CD8-positive, alpha-beta memory T cell (primary cell): ENCODE data around the gene ABCC8. TPM values are rescaled to one million over a fixed set of nuclear protein-coding genes. Genes with fewer than 3 reads are reported as not detected.

Experiments used
- CTCF ChIA-PET: fragments of 350-600 bp; sonication (Branson Sonifier 250); formaldehyde crosslinking; loops from one replicate; lab custom pipeline; 2021; ENCODE audit warnings: antibody characterized with exemption; lab: Charles Lee
- POLR2A ChIA-PET: fragments of 350-600 bp; sonication (Branson Sonifier 250); formaldehyde crosslinking; loops from one replicate; lab custom pipeline; 2021; ENCODE audit warnings: antibody characterized with exemption; lab: Charles Lee
- DNase-seq, 5 donors: peaks; one replicate each; pipeline versions ENCODE4 v3.0.0 to v3.0.0-alpha.2; 2020 to 2022; ENCODE audit warnings: mixed read lengths in 1 of 5
- H3K27ac ChIP-seq: one replicate; pipeline ENCODE4 v1.7.0; 2013; ENCODE audit warnings: low read depth, mild to moderate bottlenecking, low read length, moderate library complexity
- H3K27me3 ChIP-seq: 2 replicates; pipeline ENCODE4 v1.7.0; 2013; ENCODE audit warnings: low read length, mild to moderate bottlenecking; ENCODE audit not compliant: insufficient read depth, poor library complexity, severe bottlenecking
- H3K36me3 ChIP-seq: 2 replicates; pipeline ENCODE4 v1.7.0; 2013; ENCODE audit warnings: mild to moderate bottlenecking, low read length, moderate library complexity; ENCODE audit not compliant: insufficient read depth
- H3K4me1 ChIP-seq: 2 replicates; pipeline ENCODE4 v1.7.0; 2013; ENCODE audit warnings: mild to moderate bottlenecking, low read length, moderate library complexity; ENCODE audit not compliant: insufficient read depth
- H3K4me3 ChIP-seq: 2 replicates; pipeline ENCODE4 v1.7.0; 2013; ENCODE audit warnings: mild to moderate bottlenecking, low read length
- H3K9me3 ChIP-seq: 2 replicates; pipeline ENCODE4 v1.7.0; 2013; ENCODE audit warnings: mild to moderate bottlenecking, low read length
- H3K27ac Mint-ChIP-seq, 8 donors: one replicate each; pipeline ENCODE4 v1.8.0; 2020 to 2021; ENCODE audit warnings: mixed read lengths in 8 of 8, mild to moderate bottlenecking in 6 of 8, inconsistent platforms in 3 of 8, moderate library complexity in 3 of 8
- H3K27me3 Mint-ChIP-seq, 2 donors: one replicate each; pipeline ENCODE4 v1.8.0; 2020 to 2021; ENCODE audit warnings: mixed read lengths in 2 of 2, mild to moderate bottlenecking in 1 of 2, moderate library complexity in 1 of 2
- H3K36me3 Mint-ChIP-seq, 3 donors: one replicate each; pipeline ENCODE4 v1.8.0; 2020 to 2021; ENCODE audit warnings: mixed read lengths in 3 of 3, inconsistent platforms in 1 of 3, mild to moderate bottlenecking in 1 of 3
- H3K4me1 Mint-ChIP-seq, 3 donors: one replicate each; pipeline ENCODE4 v1.8.0; 2020 to 2021; ENCODE audit warnings: mixed read lengths in 3 of 3, inconsistent platforms in 1 of 3, mild to moderate bottlenecking in 1 of 3
- H3K4me3 Mint-ChIP-seq, 7 donors: one replicate each; pipeline ENCODE4 v1.8.0; 2020 to 2021; ENCODE audit warnings: mixed read lengths in 7 of 7, mild to moderate bottlenecking in 6 of 7, moderate library complexity in 4 of 7, inconsistent platforms in 2 of 7
- H3K9me3 Mint-ChIP-seq, 5 donors: one replicate each; pipeline ENCODE4 v1.8.0; 2020 to 2022; ENCODE audit warnings: mixed read lengths in 5 of 5, mild to moderate bottlenecking in 3 of 5, moderate library complexity in 2 of 5, inconsistent platforms in 1 of 5
- polyA plus RNA-seq: library from polyadenylated mRNA; unstranded; fragments of 300-500 nt; fragmentation: Illumina TruSeq; gene quantifications from one replicate; pipeline ENCODE4 v1.2.3, GENCODE V29; 2021
- total RNA-seq, 2 experiments: library from RNA; stranded (reverse); gene quantifications; one replicate each; pipeline ENCODE4 v1.2.3, GENCODE V29; 2021

Gene ABCC8
- total and polyA plus RNA-seq, 3 experiments from 2014 or later: not detected

- Histone ChIP-seq H3K36me3 (no peaks in the 10 kb centered on the region), H3K4me1 (no peaks in the 10 kb centered on the region), H3K4me3 (no peak overlapping the region), H3K9me3 (no peaks in the 10 kb centered on the region), H3K27ac (no peak overlapping the region), H3K27me3 (no peaks in the 10 kb centered on the region)
- no peak overlapping the region for H3K4me3 Mint-ChIP-seq
- no peaks in the 10 kb centered on the region for H3K36me3 Mint-ChIP-seq
- H3K4me1 Mint-ChIP-seq: no peaks in the 10 kb centered on the region
- no peak for DNase-seq
- ChIA-PET CTCF (no interaction called here), POLR2A (no interaction called here)
- H3K27me3 Mint-ChIP-seq: peaks cover 2 to 34% of the 10 kb centered on the region in 2 donors
- no peak overlapping the region for H3K27ac Mint-ChIP-seq
- H3K9me3 Mint-ChIP-seq: no peaks in the 10 kb centered on the region
These were observed 13.7 kb downstream of the ABCC8 start for GRCh38 chr11:17462940-17463339.

GRCh38 chr11:17460406-17460805, 16.2 kb downstream of the ABCC8 start:
- no peak overlapping the region for H3K4me3 ChIP-seq
- Mint-ChIP-seq H3K36me3 (no peaks in the 10 kb centered on the region), H3K4me1 (no peaks in the 10 kb centered on the region), H3K9me3 (no peaks in the 10 kb centered on the region), H3K27me3 (peaks cover 2 to 35% of the 10 kb centered on the region in 2 donors), H3K4me3 (no peak overlapping the region), H3K27ac (no peak overlapping the region)
- ChIA-PET CTCF (interaction anchor here (1.8 kb wide), 1 partner anchor 26 kb away, joined by 4 read pairs; no protein-coding TSS in a partner anchor), POLR2A (no interaction called here)
- no peaks in the 10 kb centered on the region for H3K36me3 ChIP-seq
- H3K4me1 ChIP-seq: no peaks in the 10 kb centered on the region
- no peak for DNase-seq
- H3K27ac ChIP-seq: no peak overlapping the region
- H3K9me3 ChIP-seq: no peaks in the 10 kb centered on the region
- H3K27me3 ChIP-seq: no peaks in the 10 kb centered on the region

GRCh38 chr11:17459236-17459896, 17.3 kb downstream of the ABCC8 start:
- ChIA-PET POLR2A (no interaction called here), CTCF (interaction anchor here (1.8 kb wide), 1 partner anchor 25 kb away, joined by 4 read pairs; no protein-coding TSS in a partner anchor)

GRCh38 chr11:17458268-17458667, 18.4 kb downstream of the ABCC8 start:
- Histone ChIP-seq H3K4me1 (no peaks in the 10 kb centered on the region), H3K9me3 (no peaks in the 10 kb centered on the region), H3K36me3 (no peaks in the 10 kb centered on the region), H3K27ac (no peak overlapping the region), H3K27me3 (no peaks in the 10 kb centered on the region), H3K4me3 (no peak overlapping the region)
- Mint-ChIP-seq H3K9me3 (no peaks in the 10 kb centered on the region), H3K36me3 (no peaks in the 10 kb centered on the region), H3K27me3 (peaks cover 0 to 28% of the 10 kb centered on the region in 2 donors), H3K27ac (no peak overlapping the region), H3K4me3 (no peak overlapping the region), H3K4me1 (no peaks in the 10 kb centered on the region)
- ChIA-PET POLR2A (no interaction called here), CTCF (no interaction called here)
- no peak for DNase-seq

More at GRCh38 chr11:17459236-17459896, 17.3 kb downstream of the ABCC8 start:
- H3K36me3 ChIP-seq: no peaks in the 10 kb centered on the region
- H3K27me3 ChIP-seq: no peaks in the 10 kb centered on the region
- Mint-ChIP-seq H3K36me3 (no peaks in the 10 kb centered on the region), H3K4me3 (no peak overlapping the region), H3K27ac (no peak overlapping the region), H3K4me1 (no peaks in the 10 kb centered on the region), H3K9me3 (no peaks in the 10 kb centered on the region), H3K27me3 (peaks cover 2 to 31% of the 10 kb centered on the region in 2 donors)
- no peak overlapping the region for H3K4me3 ChIP-seq
- no peaks in the 10 kb centered on the region for H3K9me3 ChIP-seq
- H3K4me1 ChIP-seq: no peaks in the 10 kb centered on the region
- no peak overlapping the region for H3K27ac ChIP-seq
- no peak for DNase-seq

GRCh38 chr11:17457396-17458173, 19.1 kb downstream of the ABCC8 start:
- H3K27ac ChIP-seq: no peak overlapping the region
- ChIA-PET POLR2A (no interaction called here), CTCF (no interaction called here)
- Mint-ChIP-seq H3K27me3 (peaks cover 2 to 30% of the 10 kb centered on the region in 2 donors), H3K4me3 (no peak overlapping the region), H3K4me1 (no peaks in the 10 kb centered on the region), H3K27ac (no peak overlapping the region), H3K36me3 (no peaks in the 10 kb centered on the region), H3K9me3 (no peaks in the 10 kb centered on the region)
- H3K4me1 ChIP-seq: no peaks in the 10 kb centered on the region
- H3K9me3 ChIP-seq: no peaks in the 10 kb centered on the region
- DNase-seq: no peak
- H3K27me3 ChIP-seq: no peaks in the 10 kb centered on the region
- H3K36me3 ChIP-seq: no peaks in the 10 kb centered on the region
- H3K4me3 ChIP-seq: no peak overlapping the region

GRCh38 chr11:17452668-17453067, 24.0 kb downstream of the ABCC8 start:
- Histone ChIP-seq H3K4me3 (no peak overlapping the region), H3K27me3 (no peaks in the 10 kb centered on the region), H3K27ac (no peak overlapping the region), H3K4me1 (no peaks in the 10 kb centered on the region), H3K36me3 (no peaks in the 10 kb centered on the region), H3K9me3 (no peaks in the 10 kb centered on the region)
- CTCF ChIA-PET: no interaction called here
- no peaks in the 10 kb centered on the region for H3K4me1 Mint-ChIP-seq
- no peak for DNase-seq
- POLR2A ChIA-PET: no interaction called here
- H3K9me3 Mint-ChIP-seq: no peaks in the 10 kb centered on the region
- no peaks in the 10 kb centered on the region for H3K36me3 Mint-ChIP-seq
- H3K4me3 Mint-ChIP-seq: no peak overlapping the region
- H3K27me3 Mint-ChIP-seq: peaks cover 6 to 30% of the 10 kb centered on the region in 2 donors
- no peak overlapping the region for H3K27ac Mint-ChIP-seq

- no peak for DNase-seq
- H3K36me3 ChIP-seq: no peaks in the 10 kb centered on the region
- H3K4me3 ChIP-seq: no peak overlapping the region
- no peak overlapping the region for H3K27ac ChIP-seq
- H3K27me3 ChIP-seq: no peaks in the 10 kb centered on the region
- no peaks in the 10 kb centered on the region for H3K9me3 ChIP-seq
- no peaks in the 10 kb centered on the region for H3K4me1 Mint-ChIP-seq
- H3K4me1 ChIP-seq: no peaks in the 10 kb centered on the region
- H3K27ac Mint-ChIP-seq: no peak overlapping the region
- H3K27me3 Mint-ChIP-seq: peaks cover 6 to 19% of the 10 kb centered on the region in 2 donors
- no peaks in the 10 kb centered on the region for H3K9me3 Mint-ChIP-seq
- ChIA-PET CTCF (no interaction called here), POLR2A (no interaction called here)
- H3K36me3 Mint-ChIP-seq: no peaks in the 10 kb centered on the region
- H3K4me3 Mint-ChIP-seq: no peak overlapping the region
These were observed 27.5 kb downstream of the ABCC8 start for GRCh38 chr11:17449158-17449557.

- Histone ChIP-seq H3K9me3 (no peaks in the 10 kb centered on the region), H3K36me3 (no peaks in the 10 kb centered on the region), H3K4me3 (no peak overlapping the region), H3K4me1 (no peaks in the 10 kb centered on the region), H3K27ac (no peak overlapping the region), H3K27me3 (no peaks in the 10 kb centered on the region)
- H3K9me3 Mint-ChIP-seq: peaks cover 0 to under 1% (median 0%) of the 10 kb centered on the region in 5 donors
- H3K27me3 Mint-ChIP-seq: peaks cover 5 to 17% of the 10 kb centered on the region in 2 donors
- POLR2A ChIA-PET: no interaction called here
- peaks cover 0 to under 1% (median 0%) of the 10 kb centered on the region in 3 donors for H3K36me3 Mint-ChIP-seq
- DNase-seq: no peak
- no peak overlapping the region for H3K4me3 Mint-ChIP-seq
- H3K27ac Mint-ChIP-seq: no peak overlapping the region
- CTCF ChIA-PET: no interaction called here
- H3K4me1 Mint-ChIP-seq: no peaks in the 10 kb centered on the region
These were observed 30.2 kb downstream of the ABCC8 start for GRCh38 chr11:17446482-17446881.
